K562 (cell line): ENCODE data around the gene ATP13A4. TPM values are rescaled to one million over a fixed set of nuclear protein-coding genes. Genes with fewer than 3 reads are reported as not detected.

Experiments
- ATAC-seq: fragments of 200-7000 bp; cut with Tn5 transposase; 3 replicates; pipeline ENCODE4 v1.9.1; 2020; ENCODE audit warnings: moderate library complexity
- BruUV-seq: library from RNA; stranded (reverse); fragments of 400-500 nt; replicated peaks from 2 replicates; lab custom pipeline; 2021; lab: Mats Ljungman, UMichigan
- CTCF ChIA-PET: fragments of 300-600 bp; formaldehyde crosslinking; extraction: SDS; loops from one replicate; lab custom pipeline; 2021; ENCODE audit warnings: low intra/inter-chr PET ratio; lab: Yijun Ruan, JAX
- POLR2A ChIA-PET: fragments of 300-600, 350-650 bp; sonication (Branson Sonifier 250); formaldehyde crosslinking; extraction: SDS; loops from one replicate; lab custom pipeline; 2021; ENCODE audit warnings: antibody characterized with exemption, inconsistent platforms; lab: Yijun Ruan, JAX
- DNase-seq, 4 experiments: peaks; one replicate each; pipeline versions ENCODE4 v3.0.0 to v3.0.0-alpha.2; 2011 to 2018; ENCODE audit warnings: low spot score in 3 of 4, mixed read lengths in 3 of 4; ENCODE audit errors: extremely low read depth in 1 of 4
- FAIRE-seq: peaks from 2 replicates; lab custom pipeline; 2011; peaks lifted over from hg19 to GRCh38; lab: Jason Lieb, UNC
- H2AFZ ChIP-seq: 2 replicates; pipeline ENCODE4 v1.6.0; 2011; ENCODE audit warnings: low read depth, low read length, control low read depth, inconsistent platforms
- H3K27ac ChIP-seq: fragments of 200-600 bp; 3 replicates; pipeline ENCODE4 v1.8.0; 2011; ENCODE audit warnings: low read depth, mild to moderate bottlenecking, control low read depth, inconsistent platforms, low read length, moderate library complexity, mixed read lengths; ENCODE audit errors: extremely low read depth
- H3K27me3 ChIP-seq, 2 experiments: fragments of 300-600 bp in 1 of 2; 2 replicates in 1 of 2; 3 replicates in 1 of 2; pipeline versions ENCODE4 v1.6.0 to v1.8.0; 2011; ENCODE audit warnings: inconsistent platforms in 2 of 2, low read length in 2 of 2, mild to moderate bottlenecking in 1 of 2, mixed read lengths in 1 of 2, moderate library complexity in 1 of 2; ENCODE audit not compliant: control insufficient read depth in 2 of 2, insufficient read depth in 2 of 2
- H3K36me3 ChIP-seq: fragments of 300-600 bp; 3 replicates; pipeline ENCODE4 v1.8.0; 2011; ENCODE audit warnings: mild to moderate bottlenecking, low read length, inconsistent platforms; ENCODE audit not compliant: control insufficient read depth, insufficient read depth
- H3K4me1 ChIP-seq, 2 experiments: fragments of 200-600 bp in 1 of 2; replicated peaks in 1 of 2; 2 replicates in 1 of 2; 3 replicates in 1 of 2; pipeline versions ENCODE4 v1.5.1 to v1.8.0; 2011; ENCODE audit warnings: inconsistent platforms in 2 of 2, low read length in 2 of 2, mild to moderate bottlenecking in 1 of 2, mixed read lengths in 1 of 2, moderate library complexity in 1 of 2; ENCODE audit not compliant: control insufficient read depth in 2 of 2, insufficient read depth in 2 of 2
- H3K4me2 ChIP-seq: 2 replicates; pipeline ENCODE4 v1.6.1; 2011; ENCODE audit warnings: low read length, control low read depth, inconsistent platforms, mixed read lengths; ENCODE audit not compliant: insufficient read depth
- H3K4me3 ChIP-seq: fragments of 200-600 bp; sonication (generic), shearing (Covaris generic); 2 replicates; pipeline ENCODE4 v1.5.1; 2016; ENCODE audit warnings: control low read depth, inconsistent platforms
- H3K79me2 ChIP-seq: fragments of 200-600 bp; 3 replicates; pipeline ENCODE4 v1.8.0; 2011; ENCODE audit warnings: low read length, inconsistent platforms; ENCODE audit not compliant: control insufficient read depth, insufficient read depth
- H3K9ac ChIP-seq, 2 experiments: 2 replicates each; pipeline versions ENCODE4 v1.6.0 to v1.6.1; 2011; ENCODE audit warnings: low read depth in 2 of 2, low read length in 2 of 2, control low read depth in 1 of 2, inconsistent platforms in 1 of 2, mild to moderate bottlenecking in 1 of 2, mixed read lengths in 1 of 2; ENCODE audit not compliant: insufficient read depth in 1 of 2
- H3K9me1 ChIP-seq: one replicate; pipeline ENCODE4 v1.6.0; 2011; ENCODE audit warnings: inconsistent platforms, mild to moderate bottlenecking, low read length, moderate library complexity; ENCODE audit not compliant: control insufficient read depth, insufficient read depth
- H3K9me3 ChIP-seq: replicated peaks from 2 replicates; pipeline ENCODE4 v1.5.1; 2011; ENCODE audit warnings: low read depth, low read length, inconsistent platforms; ENCODE audit not compliant: control insufficient read depth, insufficient read depth
- H4K20me1 ChIP-seq: replicated peaks from 2 replicates; pipeline ENCODE4 v1.6.1; 2011; ENCODE audit warnings: low read length, inconsistent platforms, mixed read lengths; ENCODE audit not compliant: control insufficient read depth, insufficient read depth
- HNRNPLL ChIP-seq: fragments of 200-400 bp; formaldehyde crosslinking; IDR thresholded peaks from 2 replicates; pipeline ENCODE4 v1.6.1; 2017; ENCODE audit warnings: low read length, low read depth, mild to moderate bottlenecking; ENCODE audit not compliant: poor library complexity, severe bottlenecking
- KLF16 ChIP-seq: IDR thresholded peaks from 2 replicates; pipeline ENCODE4 v1.6.1; 2016; ENCODE audit warnings: antibody characterized with exemption
- MAFG ChIP-seq: fragments of 450-650 bp; conservative IDR thresholded peaks from 2 replicates; pipeline ENCODE4 v1.6.1; 2016; ENCODE audit warnings: missing genetic modification characterization, missing compliant biosample characterization
- MCM7 ChIP-seq, 2 experiments: fragments of 450-650 bp; IDR thresholded peaks; 2 replicates each; pipeline ENCODE4 v1.6.1; 2016 to 2018
- OTX1 ChIP-seq: fragments of 450-650 bp; formaldehyde crosslinking; IDR thresholded peaks from 2 replicates; pipeline ENCODE4 v1.4.0; 2022; ENCODE audit warnings: mild to moderate bottlenecking
- POLR2A ChIP-seq: fragments of 450-650 bp; conservative IDR thresholded peaks from 2 replicates; pipeline ENCODE4 v1.6.1; 2016
- POLR2AphosphoS5 ChIP-seq: IDR thresholded peaks from 2 replicates; pipeline ENCODE4 v1.6.1; 2011; ENCODE audit warnings: mild to moderate bottlenecking, low read depth, low read length, moderate library complexity; ENCODE audit not compliant: control insufficient read depth, insufficient read depth
- POLR3A ChIP-seq: IDR thresholded peaks from 2 replicates; pipeline ENCODE4 v1.6.1; 2011; ENCODE audit warnings: borderline replicate concordance, mild to moderate bottlenecking, moderate library complexity; ENCODE audit not compliant: insufficient read length, insufficient read depth; ENCODE audit errors: extremely low read depth
- RFX5 ChIP-seq: IDR thresholded peaks from 2 replicates; pipeline ENCODE4 v1.6.1; 2011; ENCODE audit warnings: low read depth, mild to moderate bottlenecking, improper control_type of control experiment, low read length
- TARDBP ChIP-seq: fragments of 450-650 bp; IDR thresholded peaks from 2 replicates; pipeline ENCODE4 v1.6.1; 2016
- TEAD1 ChIP-seq, 2 experiments: fragments of 450-650 bp in 1 of 2; sonication (generic) in 1 of 2; formaldehyde crosslinking; IDR thresholded peaks; 2 replicates each; pipeline versions ENCODE4 v1.4.0 to v1.8.0; 2020 to 2022; ENCODE audit warnings: mild to moderate bottlenecking in 2 of 2, missing genetic modification reagents in 1 of 2
- XRCC5 ChIP-seq: fragments of 200-400 bp; formaldehyde crosslinking; IDR thresholded peaks from 2 replicates; pipeline ENCODE4 v1.6.1; 2017; ENCODE audit warnings: low read depth, mild to moderate bottlenecking, low read length
- ZNF143 ChIP-seq: sonication (generic); formaldehyde crosslinking; IDR thresholded peaks from 2 replicates; pipeline ENCODE4 v1.9.0; 2022; ENCODE audit warnings: mild to moderate bottlenecking, missing genetic modification reagents
- ZNF212 ChIP-seq: fragments of 450-650 bp; formaldehyde crosslinking; IDR thresholded peaks from 2 replicates; pipeline ENCODE4 v1.4.0; 2020; ENCODE audit warnings: mild to moderate bottlenecking
- ZNF274 ChIP-seq: IDR thresholded peaks from 2 replicates; pipeline ENCODE4 v1.6.1; 2011; ENCODE audit warnings: low read depth, mild to moderate bottlenecking, low read length, moderate library complexity, borderline replicate concordance
- ZNF561 ChIP-seq: fragments of 450-650 bp; formaldehyde crosslinking; conservative IDR thresholded peaks from 2 replicates; pipeline ENCODE4 v1.4.0; 2020; ENCODE audit warnings: mild to moderate bottlenecking, moderate library complexity
- WGBS: fragments of 100-300 bp; shearing (Covaris generic); methylation state at CpG from one replicate; pipeline ENCODE4 v1.1.6; 2016; ENCODE audit warnings: low coverage, mixed read lengths; ENCODE audit not compliant: insufficient coverage; ENCODE audit errors: missing lambda C conversion rate; 5-methylcytosine and 5-hydroxymethylcytosine counted together
- in situ Hi-C: fragments of 300-500 bp; cut with MboI; formaldehyde crosslinking; loops from 4 replicates; pipeline ENCODE4 v1.15.0; 2018; ENCODE audit warnings: inconsistent platforms, mixed read lengths
- intact Hi-C: fragments of 100-400 bp; cut with micrococcal nuclease; formaldehyde crosslinking; loops from 2 replicates; pipeline ENCODE4 v1.14.2; 2022
- polyA plus RNA-seq, 8 experiments: library from polyadenylated mRNA; depleted of rRNA in 4 of 8; stranded (reverse) in 5 of 8; unstranded in 3 of 8; fragments of >200 nt; fragmentation: Nextera tagmentation in 2 of 8; fragmentation: Illumina TruSeq in 1 of 8; extraction: Ambion mirVana in 2 of 8; extraction: Trizol in 1 of 8; gene quantifications; 2 replicates each; pipeline versions ENCODE4 v1.2.1 to v1.2.3, GENCODE V29; 2011 to 2014; ENCODE audit warnings: inconsistent platforms in 1 of 8, missing spikeins in 1 of 8
- total RNA-seq, 7 experiments: library from RNA; depleted of rRNA in 6 of 7; stranded (reverse); fragments of >200 nt in 6 of 7; fragmentation: Illumina TruSeq in 2 of 7; extraction: Trizol in 2 of 7; gene quantifications; 2 replicates each; pipeline versions ENCODE4 v1.2.1 to v1.2.3, GENCODE V29; 2011 to 2021; ENCODE audit warnings: low replicate concordance in 1 of 7
- TF ChIP-seq, protein P1 (sequence below): fragments of 250-450 bp; sonication (Bioruptor Pico); IDR thresholded peaks from 2 replicates; pipeline ENCODE4 v1.6.1; 2021; ENCODE audit warnings: mild to moderate bottlenecking
- TF ChIP-seq, protein P2 (sequence below): fragments of 450-650 bp; formaldehyde crosslinking; IDR thresholded peaks from 2 replicates; pipeline ENCODE4 v1.4.0; 2022; ENCODE audit warnings: mild to moderate bottlenecking, moderate library complexity
- TF ChIP-seq, protein P3 (sequence below): fragments of 250-450 bp; sonication (Bioruptor Pico); IDR thresholded peaks from 2 replicates; pipeline ENCODE4 v1.4.0; 2020; ENCODE audit warnings: borderline replicate concordance

Gene ATP13A4
- total and polyA plus RNA-seq, 9 of the 15 experiments (the other 6 are each of a cell fraction or from before 2014, with no cell fraction given) = 0.03 to 0.14 (median 0.07) TPM; not detected in 6

DNA sequence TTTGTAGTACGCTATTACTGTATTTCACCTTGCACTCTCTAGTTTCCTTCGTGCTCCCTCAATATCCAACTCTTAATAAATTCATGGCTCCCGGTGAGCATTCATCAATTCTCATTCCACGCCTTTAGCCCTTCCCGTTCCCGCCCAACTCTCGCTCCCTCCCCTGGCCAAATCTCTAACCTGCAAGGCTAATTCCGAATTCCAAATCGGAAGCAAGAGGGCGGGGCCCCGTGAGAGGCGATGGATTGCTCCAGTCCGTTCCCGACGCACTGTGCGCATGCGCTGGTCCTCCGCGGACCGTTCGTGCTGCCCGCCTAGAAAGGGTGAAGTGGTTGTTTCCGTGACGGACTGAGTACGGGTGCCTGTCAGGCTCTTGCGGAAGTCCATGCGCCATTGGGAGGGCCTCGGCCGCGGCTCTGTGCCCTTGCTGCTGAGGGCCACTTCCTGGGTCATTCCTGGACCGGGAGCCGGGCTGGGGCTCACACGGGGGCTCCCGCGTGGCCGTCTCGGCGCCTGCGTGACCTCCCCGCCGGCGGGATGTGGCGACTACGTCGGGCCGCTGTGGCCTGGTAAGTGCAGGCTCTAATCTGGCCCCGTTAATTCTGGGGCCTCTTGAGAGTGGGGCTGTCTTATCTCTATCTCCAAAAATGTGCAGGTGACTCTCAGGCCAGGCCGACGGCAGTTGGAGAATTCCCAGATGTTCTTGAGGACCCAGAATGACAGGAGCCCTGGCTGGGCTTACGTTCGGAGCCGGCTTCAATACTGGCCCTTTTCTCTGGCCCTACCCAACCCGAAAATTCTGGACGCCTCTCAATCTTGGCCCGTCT, 38.4 kb upstream of the ATP13A4 start, which contains the start of gene OPA1:
Gene OPA1, plus strand, starts transcription at position 368 of the 827 bp plus-strand sequence. Its CDS starts 170 bp downstream, at position 538.
- Histone ChIP-seq H3K9ac (peak within 1 kb of the TSS; percentile 86 to 95), H3K4me3 (peak within 1 kb of the TSS; percentile 80), H3K4me2 (peak within 1 kb of the TSS; percentile 86), H4K20me1 (no peaks in the 10 kb centered on the region), H3K4me1 (peaks cover 5 to 22% of the 10 kb centered on the region in 2 experiments; a peak in 4 of 5 replicates), H3K9me1 (no peaks in the 10 kb centered on the region), H3K27ac (peak within 1 kb of the TSS; percentile 84), H2AFZ (peak within 1 kb of the TSS; percentile 98), H3K36me3 (peaks cover 18% of the 10 kb centered on the region; the same call in 2 of the 3 replicates), H3K27me3 (no peaks in the 10 kb centered on the region), H3K79me2 (peaks cover 51% of the 10 kb centered on the region), H3K9me3 (no peaks in the 10 kb centered on the region)
- in situ Hi-C loops = no loop called here
- FAIRE-seq (peak; percentile 95), DNase-seq (peak; percentile 95 to 99 (median 96)), ATAC-seq (peak; percentile 96)
- intact Hi-C loops = loop anchor here (1.0 to 10.0 kb wide), 4 partner anchors 67 to 732 kb away; no protein-coding TSS in a partner anchor
- POLR2A ChIA-PET = no interaction called here
- CTCF ChIA-PET = no interaction called here
- BruUV-seq = TSS peak; percentile 41
- 3% methylated on average over 45 of the region's 55 CpGs for WGBS
- TF ChIP-seq RFX5 = no peak
- peak; percentile 74 for TF ChIP-seq TARDBP
- TF ChIP-seq, protein P1, sequence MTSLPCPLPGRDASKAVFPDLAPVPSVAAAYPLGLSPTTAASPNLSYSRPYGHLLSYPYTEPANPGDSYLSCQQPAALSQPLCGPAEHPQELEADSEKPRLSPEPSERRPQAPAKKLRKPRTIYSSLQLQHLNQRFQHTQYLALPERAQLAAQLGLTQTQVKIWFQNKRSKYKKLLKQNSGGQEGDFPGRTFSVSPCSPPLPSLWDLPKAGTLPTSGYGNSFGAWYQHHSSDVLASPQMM (CRISPR knock-in tag) = no peak
- TF ChIP-seq POLR2AphosphoS5 = peak; percentile 80
- TF ChIP-seq MCM7 (IDR thresholded peaks at IDR 0.05) = no peak
- no peak for TF ChIP-seq ZNF274
- peak in 1 of 2 experiments; percentile 87; a peak in 2 of 4 replicates for TF ChIP-seq TEAD1 (CRISPR knock-in tag; IDR thresholded peaks at IDR 0.05)
- TF ChIP-seq, protein P2, sequence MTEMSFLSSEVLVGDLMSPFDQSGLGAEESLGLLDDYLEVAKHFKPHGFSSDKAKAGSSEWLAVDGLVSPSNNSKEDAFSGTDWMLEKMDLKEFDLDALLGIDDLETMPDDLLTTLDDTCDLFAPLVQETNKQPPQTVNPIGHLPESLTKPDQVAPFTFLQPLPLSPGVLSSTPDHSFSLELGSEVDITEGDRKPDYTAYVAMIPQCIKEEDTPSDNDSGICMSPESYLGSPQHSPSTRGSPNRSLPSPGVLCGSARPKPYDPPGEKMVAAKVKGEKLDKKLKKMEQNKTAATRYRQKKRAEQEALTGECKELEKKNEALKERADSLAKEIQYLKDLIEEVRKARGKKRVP (CRISPR knock-in tag) = no peak
- no peak for TF ChIP-seq ZNF143
- TF ChIP-seq POLR3A = no peak
- no peak for TF ChIP-seq ZNF561
- TF ChIP-seq, protein P3, sequence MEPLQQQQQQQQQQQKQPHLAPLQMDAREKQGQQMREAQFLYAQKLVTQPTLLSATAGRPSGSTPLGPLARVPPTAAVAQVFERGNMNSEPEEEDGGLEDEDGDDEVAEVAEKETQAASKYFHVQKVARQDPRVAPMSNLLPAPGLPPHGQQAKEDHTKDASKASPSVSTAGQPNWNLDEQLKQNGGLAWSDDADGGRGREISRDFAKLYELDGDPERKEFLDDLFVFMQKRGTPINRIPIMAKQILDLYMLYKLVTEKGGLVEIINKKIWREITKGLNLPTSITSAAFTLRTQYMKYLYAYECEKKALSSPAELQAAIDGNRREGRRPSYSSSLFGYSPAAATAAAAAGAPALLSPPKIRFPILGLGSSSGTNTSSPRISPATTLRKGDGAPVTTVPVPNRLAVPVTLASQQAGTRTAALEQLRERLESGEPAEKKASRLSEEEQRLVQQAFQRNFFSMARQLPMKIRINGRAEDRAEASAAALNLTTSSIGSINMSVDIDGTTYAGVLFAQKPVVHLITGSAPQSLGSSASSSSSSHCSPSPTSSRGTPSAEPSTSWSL (CRISPR knock-in tag) = no peak
- TF ChIP-seq KLF16 = peak; percentile 86
- no peak; the same call in 1 of the 2 replicates for TF ChIP-seq ZNF212 (CRISPR knock-in tag)
- peak; percentile 89 for TF ChIP-seq HNRNPLL
- 0 out of 2 replicates have a peak, but pooled peaks have one; percentile 52 for TF ChIP-seq OTX1 (CRISPR knock-in tag)
- peak; percentile 88 for TF ChIP-seq XRCC5
- peak; percentile 90 for TF ChIP-seq POLR2A
- TF ChIP-seq MAFG (tag) = no peak
